Epithelial cell of prostate (primary cell): ENCODE measurements around the gene PRLHR.
A peak's percentile ranks its signal among the peaks of the same experiment; 100 is the strongest.

ENCODE experiments used
- DNase-seq: peaks from one replicate; pipeline ENCODE4 v3.0.0-alpha.2; 2011; ENCODE audit warnings: low read depth, low spot score
- H3K27ac ChIP-seq: fragments of 450-650 bp; 2 replicates; pipeline ENCODE4 v1.5.1; 2017; ENCODE audit warnings: mild to moderate bottlenecking

Gene PRLHR

DNA sequence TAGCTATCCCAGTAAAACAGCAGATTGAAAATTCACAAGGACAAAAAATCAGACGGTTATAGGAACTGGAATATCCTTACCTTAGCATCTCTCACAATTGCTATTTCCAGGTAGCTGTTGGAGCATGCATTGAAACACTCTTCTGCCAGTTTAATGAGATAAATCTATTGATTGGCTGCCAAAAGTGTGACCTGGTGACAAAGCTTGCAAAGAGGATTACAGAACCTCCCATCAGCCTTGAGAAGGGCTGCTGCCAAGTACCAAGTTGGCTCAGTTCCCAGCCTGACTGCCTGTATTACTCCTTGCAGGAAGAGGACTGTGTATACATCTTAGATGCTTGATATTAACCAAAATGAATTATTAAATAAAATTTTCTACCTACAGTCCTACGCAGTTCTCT is 5.1 kb downstream of the PRLHR start:
- DNase-seq, result peak; percentile 31

DNA sequence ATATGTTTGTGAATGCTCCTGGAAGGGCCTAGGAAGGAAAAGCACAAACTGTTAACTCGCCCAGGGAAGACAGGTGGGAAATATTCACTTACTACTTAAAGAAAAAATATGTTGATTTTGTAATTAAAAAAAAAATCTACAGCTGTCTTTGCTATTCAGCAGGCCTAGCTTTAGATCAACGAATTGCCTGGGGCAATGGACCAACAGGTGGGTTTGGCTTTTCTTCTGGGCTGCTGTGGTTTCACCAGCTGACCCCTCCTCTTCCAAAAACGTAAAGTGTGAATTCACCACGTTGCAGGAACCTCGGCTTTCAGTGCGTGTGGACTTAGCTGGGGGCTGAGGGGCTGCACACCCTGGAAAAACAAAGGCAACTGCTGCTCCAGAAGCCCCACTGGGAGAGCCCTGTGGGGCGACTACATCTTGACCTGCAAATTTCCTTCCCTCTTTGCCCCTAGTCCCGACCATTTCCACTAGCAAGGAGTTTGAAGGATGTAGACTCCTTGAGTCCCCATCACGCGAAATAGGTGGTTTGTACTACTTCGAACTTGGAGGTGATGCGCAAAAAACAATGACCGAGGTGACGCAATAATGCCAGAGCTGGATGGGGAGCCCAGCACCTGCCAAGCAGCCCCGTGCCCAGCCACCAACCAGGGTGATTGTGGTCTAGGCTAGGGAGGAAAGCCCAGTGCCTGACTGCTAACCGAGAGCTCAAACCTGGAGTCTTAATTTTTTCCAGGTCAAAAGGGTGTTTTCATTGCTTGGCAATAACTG is 7.4 kb downstream of the PRLHR start:
- DNase-seq, result no peak
- no peak overlapping the region for H3K27ac ChIP-seq

More for the DNA sequence above, 5.1 kb downstream of the PRLHR start:
- H3K27ac ChIP-seq, result no peak overlapping the region

DNA sequence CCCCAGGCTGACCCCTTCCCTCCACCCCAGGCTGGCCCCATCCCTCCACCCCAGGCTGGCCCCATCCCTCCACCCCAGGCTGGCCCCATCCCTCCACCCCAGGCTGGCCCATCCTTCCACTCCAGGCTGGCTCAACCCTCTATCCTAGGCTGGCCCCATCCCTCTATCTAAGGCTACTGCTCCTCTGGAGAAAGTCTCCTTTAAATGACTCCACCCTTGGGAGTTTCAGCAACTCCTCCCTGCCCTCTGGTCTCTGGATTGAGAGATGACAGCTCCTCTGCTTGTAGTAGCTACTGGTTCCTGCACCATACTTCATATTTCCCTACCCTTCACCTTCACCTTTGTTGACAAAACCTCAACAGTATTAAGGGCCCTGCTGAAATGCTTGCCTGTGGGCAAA is 8.5 kb downstream of the PRLHR start:
- no peak for DNase-seq
- no peak overlapping the region for H3K27ac ChIP-seq

DNA sequence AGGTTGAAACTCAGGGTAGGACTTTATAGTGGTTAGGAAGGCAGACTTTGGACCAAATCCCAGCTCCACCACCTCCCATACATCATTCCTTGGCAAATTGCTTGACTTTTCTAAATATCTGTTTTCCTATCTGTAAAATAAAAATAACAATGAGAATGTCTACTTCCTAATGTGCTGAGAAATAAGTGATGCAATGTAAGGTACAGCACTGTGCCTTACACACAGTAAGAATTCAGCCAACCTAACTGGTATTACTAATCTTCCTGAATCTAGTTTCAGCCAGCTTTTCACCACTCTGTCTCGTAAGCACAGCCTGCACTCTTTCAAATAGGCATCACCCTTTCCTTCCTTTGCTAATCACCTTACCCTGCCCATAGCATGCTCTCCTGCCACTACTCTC is 9.7 kb downstream of the PRLHR start:
- no peak overlapping the region for H3K27ac ChIP-seq
- no peak for DNase-seq

DNA sequence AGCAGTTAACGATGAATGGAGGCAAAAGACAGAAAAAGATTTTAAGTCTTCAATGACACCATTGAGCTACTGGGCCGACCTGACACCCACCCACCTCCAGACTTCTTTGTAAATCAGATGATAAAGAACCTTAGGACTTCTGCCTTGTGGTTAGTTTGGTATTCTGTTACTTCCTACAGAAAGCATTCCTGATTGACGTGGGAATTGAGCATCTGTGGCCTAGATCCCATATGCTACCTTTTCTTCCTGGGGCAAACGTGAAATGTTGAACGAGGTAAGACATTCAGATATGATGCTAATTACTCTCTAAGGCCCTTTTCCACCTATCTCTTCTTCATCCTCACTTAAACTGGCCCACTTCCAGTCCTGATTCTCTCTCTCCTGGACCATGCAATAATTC is 10.2 kb downstream of the PRLHR start:
- no peak for DNase-seq
- H3K27ac ChIP-seq, result no peak overlapping the region

DNA sequence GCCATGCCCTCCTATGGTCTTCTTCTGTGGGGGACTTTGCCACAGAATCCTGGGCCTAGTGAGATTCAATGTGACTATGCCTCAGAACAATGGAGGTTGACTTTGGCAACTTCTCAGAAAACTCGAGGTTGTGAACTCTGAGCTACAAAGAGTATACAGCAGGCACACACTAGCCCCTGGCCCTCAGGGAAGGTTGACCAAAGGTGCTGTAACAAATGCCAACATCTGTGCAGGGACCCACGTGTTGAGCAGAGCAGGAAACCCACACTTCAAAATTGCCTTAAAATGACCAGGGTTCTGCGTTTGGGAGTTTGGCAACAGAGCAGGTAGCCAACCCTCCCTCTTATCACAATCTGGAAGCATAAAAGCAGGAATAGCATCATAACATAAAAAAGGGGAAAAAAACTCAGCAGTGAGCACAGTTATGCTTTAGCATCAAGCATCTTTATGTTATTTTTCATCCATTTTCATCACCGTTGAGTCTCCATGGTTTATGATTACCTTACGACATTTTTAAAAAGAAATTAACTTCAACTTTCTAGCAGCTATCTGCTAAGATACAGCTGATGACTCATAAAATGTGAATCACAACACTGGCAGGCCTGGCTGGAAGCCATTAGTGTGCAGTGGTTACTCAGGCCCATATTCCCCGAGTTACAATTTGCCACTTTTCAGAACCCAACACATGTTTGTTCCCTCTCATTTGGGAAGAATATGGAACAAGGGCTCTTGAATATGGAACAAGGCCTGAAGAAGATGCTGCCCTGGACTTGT is 11.1 kb downstream of the PRLHR start:
- peak; percentile 20 for DNase-seq
- H3K27ac ChIP-seq, result no peak overlapping the region

DNA sequence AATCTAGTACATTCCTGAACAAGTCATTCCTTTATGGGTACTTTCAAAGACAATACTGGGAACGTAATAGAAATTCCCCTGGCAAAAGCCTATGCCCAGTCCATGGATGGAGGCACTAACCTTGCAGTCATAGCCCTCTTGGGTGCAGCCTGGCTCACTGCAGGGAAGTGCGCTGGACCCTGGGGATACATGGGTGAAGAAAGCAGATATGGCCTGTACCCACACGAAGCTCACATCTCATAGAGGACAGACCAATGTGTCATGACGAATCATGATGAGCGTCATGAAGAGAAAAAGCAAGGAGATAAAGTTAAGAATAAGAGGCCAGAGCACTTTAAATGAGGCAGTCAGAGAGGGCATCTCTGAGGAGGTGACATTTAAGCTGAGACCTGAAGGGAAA is 11.8 kb downstream of the PRLHR start:
- no peak for DNase-seq
- no peak overlapping the region for H3K27ac ChIP-seq

DNA sequence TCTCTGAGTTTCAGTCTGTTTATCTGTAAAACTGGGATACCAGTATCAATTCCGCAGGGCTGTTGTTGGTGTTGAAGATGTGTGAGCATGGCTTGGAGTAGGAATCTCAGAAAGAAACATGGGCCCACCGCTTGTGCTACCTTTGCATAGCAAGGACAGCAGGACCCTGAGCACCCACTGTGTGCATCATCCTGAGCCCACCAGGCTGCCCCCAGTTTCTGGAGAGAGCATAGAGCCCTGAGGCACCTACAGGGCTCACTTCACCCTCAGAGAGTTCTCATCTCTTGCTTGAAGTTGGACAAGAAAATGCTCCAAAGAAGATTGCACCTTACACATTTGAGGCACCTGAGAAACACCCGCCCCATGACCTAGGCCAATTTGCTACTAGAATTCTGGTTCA is 12.9 kb downstream of the PRLHR start:
- no peak for DNase-seq
- no peak overlapping the region for H3K27ac ChIP-seq

DNA sequence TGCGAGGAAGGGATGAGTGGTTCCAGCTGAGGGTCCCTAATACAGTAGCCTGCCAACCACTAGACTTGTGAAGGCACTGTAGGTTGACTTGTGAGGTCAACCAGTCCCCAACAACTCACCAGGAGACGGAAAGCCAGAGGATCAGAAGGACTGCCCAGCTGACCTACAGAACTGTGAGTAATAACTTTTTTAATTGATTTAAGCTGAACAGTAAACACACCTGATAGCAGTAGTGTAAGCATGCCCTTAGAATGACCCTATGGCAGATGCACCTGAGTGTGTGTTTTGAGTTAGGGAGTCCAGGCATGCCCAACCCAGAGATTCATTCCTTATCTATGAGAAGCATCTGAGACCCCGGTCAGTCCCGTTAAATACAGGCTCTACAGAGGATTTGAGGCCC is 14.1 kb downstream of the PRLHR start:
- H3K27ac ChIP-seq, result no peak overlapping the region
- no peak for DNase-seq

DNA sequence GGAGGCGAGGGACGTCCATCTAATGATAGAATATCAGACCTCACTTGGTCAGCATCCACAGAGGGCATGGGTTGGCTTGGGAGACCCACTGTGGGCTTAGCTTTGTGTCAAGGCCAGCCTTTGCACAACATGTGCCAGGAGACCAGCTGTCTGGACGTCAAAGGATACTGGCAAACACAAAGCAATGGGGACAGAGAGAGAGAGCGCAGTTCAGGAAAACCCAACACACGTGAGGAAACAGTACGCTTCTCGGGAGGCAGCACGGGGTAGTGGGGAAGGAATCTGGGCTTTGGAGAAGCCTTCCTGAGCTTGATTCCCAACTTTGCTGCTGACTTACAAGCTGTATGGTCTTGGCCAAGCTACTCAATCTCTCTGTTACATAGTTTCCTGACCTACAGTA is 14.7 kb downstream of the PRLHR start:
- H3K27ac ChIP-seq, result no peak overlapping the region
- DNase-seq, result no peak

DNA sequence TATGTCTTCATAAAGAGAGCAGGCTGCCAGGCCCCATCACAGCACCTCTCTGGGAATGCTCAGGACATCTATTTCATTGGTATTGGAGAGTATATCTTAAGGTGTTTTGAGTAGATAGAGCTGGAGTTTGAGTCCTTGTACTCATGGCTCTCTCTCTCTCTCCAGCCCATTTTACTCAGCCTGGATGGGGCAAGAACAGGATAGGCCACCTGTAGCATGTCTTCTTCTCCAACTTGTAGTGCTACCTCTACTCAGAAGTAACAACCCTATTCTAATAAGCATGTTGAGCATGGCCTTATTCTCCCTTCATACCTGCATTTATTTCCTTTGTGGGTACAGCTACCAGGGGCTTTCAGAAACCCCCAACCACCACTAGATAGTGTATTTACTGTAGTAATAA is 21.9 kb downstream of the PRLHR start:
- DNase-seq, result no peak
- no peak overlapping the region for H3K27ac ChIP-seq

DNA sequence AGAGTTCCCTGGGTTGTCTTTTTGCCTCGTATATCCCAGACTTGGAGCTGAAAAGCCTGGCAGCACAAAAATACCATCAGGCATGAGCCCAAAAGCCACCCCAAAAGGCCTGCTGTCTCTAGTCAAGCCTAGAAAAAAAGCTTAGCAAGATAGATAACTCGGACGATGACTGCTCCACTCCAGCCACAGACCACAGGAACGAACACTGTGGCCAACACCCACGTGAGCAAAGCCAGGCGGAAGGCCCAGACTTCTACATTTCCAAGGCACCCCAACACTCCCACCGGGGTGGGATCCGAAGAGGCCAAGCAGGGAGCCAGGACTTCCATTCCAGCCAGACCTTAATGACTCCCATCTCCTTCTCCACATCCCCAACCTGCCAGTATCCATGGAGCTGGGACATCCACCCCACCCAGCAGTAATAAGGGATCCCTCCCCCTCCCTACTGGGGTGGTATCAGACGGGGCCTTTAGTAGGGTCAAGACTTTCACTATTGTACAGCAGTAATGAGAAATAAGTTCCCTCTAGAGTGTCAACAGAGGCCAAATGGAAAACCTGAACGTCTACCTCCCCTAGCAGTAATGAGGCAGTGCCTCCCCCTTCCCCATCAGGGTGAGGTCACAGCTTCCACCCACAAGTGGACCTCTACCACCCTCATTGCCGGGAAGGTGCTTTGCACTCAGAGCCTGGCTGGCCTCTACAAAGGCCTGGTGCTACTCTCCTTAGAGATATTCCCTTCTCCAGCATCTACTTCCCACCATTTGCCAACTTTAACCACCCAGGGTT is 23.0 kb downstream of the PRLHR start:
- no peak for DNase-seq
- no peak overlapping the region for H3K27ac ChIP-seq

DNA sequence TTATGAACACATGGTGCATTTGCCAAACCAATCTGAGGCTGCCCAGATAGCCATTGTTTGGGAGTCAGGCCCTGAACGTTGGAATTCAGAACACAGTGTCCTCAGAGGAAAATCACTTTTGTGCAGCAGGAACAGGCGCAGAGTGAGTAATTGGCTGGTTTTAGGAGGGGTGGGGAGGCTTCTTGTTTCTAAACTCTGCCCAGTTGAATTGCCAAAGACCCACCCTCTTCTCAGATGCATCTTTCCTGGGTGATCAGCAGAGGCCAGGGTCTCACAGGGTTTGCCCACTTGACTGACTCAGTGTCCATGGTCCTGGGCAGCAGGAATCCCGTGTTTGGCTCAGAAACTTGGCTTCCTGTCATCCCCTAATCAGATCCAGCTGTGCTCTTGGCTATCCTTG is 24.3 kb downstream of the PRLHR start:
- no peak for DNase-seq
- no peak overlapping the region for H3K27ac ChIP-seq

DNA sequence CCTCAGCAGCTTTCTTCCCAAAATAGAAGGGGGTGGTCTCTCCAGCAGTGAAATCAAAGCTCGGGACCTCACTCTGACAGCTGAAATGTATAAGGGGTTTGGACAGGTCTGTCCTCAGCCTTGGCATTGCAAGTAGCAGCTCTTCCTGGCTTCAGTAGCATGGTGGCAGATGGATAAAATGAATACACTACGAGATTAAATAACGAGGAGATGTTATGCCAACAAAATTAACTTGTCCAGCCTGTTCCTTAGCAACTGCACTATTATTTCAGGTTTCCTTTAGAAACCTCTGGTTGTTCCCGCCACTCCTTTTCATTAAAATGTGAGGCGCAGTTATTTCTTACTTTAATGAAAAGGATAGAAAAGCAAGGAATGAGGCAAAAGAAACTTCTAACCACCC is 24.9 kb downstream of the PRLHR start:
- no peak for DNase-seq
- no peak overlapping the region for H3K27ac ChIP-seq

DNA sequence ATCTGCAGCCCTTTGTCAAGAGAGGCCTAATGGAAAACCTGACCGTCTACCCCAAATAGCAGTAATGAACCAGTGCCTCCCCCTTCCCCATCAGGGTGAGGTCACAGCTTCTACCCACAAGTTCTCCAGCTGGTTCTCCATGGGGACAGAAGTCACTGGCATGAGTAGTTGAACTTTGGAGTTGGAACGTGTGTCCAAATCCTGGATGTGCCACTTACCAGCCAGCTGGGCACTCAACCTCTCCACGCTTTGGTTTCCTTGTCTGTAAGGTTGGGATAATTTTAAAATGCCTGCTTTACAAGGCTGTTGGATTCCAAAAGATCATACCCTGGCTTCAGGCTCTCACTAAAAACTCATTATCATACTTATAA is 25.6 kb downstream of the PRLHR start:
- H3K27ac ChIP-seq, result no peak overlapping the region
- DNase-seq, result no peak

DNA sequence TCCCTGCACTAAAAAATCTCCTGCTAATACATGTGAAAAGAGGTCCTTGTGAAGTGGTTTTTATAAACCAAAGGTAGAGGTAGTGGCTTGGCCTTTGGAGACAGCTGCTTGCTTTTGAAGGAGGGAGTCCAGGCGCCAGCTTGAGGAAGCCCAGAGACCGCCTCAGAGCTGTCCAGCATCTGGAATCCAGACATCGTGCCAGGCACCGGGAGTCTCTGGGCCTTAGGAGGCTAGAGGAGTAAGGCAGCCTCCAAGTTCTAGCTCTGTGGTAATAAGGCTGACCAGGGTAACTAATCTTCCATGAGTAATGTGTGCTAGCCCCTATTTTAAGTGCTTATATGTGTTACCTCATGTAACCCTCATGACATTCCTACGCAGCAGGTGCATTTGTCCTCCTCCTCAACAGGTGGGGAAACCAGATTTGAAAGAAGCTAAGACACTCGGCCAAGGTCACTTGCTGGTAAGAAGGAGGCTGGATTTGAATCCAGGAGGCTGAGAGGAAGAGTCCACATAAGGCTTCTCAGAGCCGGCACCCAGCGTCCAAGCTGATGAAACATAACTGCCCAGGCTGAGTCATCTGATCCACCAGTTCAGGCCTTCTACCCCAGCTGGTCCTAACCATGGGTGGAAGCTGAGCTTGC is 26.1 kb downstream of the PRLHR start:
- no peak for DNase-seq
- H3K27ac ChIP-seq, result no peak overlapping the region

DNA sequence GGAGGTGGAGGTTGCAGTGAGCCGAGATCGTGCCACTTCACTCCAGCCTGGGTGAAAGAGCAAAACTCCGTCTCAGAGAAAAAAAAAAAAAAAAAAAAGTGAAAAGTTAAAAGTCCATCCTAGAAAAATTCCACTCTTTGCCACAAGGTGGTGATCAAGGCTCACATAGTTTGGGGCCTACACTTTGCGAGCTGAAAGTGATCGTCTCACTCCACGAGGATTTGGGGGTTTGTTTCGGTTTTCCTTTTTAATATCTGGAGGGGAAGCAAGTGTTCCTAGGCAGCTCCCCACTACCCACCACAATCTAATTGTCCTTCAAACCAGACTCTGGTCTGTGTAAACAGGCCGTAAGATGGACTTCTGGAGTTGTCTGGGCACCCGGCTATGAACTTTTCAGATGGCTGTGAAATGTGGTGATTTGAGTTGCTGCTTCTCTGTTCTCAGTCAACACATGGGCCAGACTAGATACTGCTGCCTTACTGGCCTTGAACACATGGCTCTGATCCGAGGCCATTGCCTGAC is 27.1 kb downstream of the PRLHR start:
- no peak for DNase-seq
- H3K27ac ChIP-seq, result no peak overlapping the region

DNA sequence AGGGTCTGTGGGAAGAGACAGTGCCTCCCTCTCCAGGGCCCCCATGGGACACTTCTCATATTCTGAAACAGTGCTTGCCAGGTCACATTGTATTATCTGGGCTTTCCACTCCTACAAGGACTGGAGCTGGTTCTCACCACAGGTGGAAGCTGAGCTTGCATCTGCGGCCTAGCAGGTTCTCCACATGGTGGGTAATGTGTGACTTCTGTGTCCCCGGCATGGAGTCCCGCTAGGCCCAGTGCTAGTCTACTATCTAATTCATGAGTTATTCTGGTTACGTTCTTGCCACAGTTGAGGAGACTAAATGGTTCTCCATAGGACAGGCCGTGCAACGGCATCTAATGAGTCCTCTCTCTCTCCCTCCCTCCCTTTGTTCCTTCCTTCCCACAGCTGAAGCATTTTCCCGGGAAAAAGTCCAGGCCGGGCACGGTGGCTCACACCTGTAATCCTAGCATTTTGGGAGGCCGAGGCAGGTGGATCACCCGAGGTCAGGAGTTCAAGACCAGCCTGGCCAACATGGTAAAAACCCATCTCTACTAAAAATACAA is 27.7 kb downstream of the PRLHR start:
- H3K27ac ChIP-seq, result no peak overlapping the region
- no peak for DNase-seq

DNA sequence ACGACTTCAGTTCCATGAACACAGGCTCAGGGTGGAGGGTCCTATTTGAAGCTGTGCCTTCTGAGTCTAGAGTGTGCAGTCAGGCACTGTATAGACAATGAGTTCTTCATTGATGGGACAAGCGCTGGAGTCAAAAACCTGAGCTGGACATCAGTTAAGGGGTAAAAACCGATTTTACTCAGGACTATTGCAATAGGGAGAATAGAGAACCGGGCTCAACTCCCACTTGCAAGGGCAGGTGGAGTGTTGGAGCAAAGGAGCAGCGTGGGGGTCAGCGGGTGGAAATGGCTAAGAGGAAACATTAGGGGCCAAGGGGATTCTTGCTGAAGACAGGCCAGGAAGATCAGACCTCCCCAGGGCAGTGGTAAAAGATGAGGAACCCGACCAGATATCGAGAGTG is 28.5 kb downstream of the PRLHR start:
- no peak for DNase-seq
- H3K27ac ChIP-seq, result no peak overlapping the region
